GM10266 (cell line): Measurements from ENCODE around the gene ADCYAP1R1.

Experiments used
- DNase-seq: peaks from one replicate; pipeline ENCODE4 v3.0.0; 2012; ENCODE audit errors: extremely low spot score
- CTCF ChIP-seq: IDR thresholded peaks from 2 replicates; pipeline ENCODE4 v1.5.1; 2012; ENCODE audit warnings: mild to moderate bottlenecking, low read depth; ENCODE audit not compliant: control insufficient read depth, insufficient read depth; ENCODE audit errors: missing control alignments

ADCYAP1R1 gene

GRCh38 chr7:31017032-31017675 lies 35.0 kb upstream of the ADCYAP1R1 start:
- no peak for DNase-seq
- TF ChIP-seq CTCF, result no peak

- TF ChIP-seq CTCF, result no peak
- no peak for DNase-seq
These were observed 34.4 kb upstream of the ADCYAP1R1 start for GRCh38 chr7:31017721-31018120.

GRCh38 chr7:31019509-31019908 lies 32.6 kb upstream of the ADCYAP1R1 start:
- no peak for TF ChIP-seq CTCF
- DNase-seq, result no peak

DNA sequence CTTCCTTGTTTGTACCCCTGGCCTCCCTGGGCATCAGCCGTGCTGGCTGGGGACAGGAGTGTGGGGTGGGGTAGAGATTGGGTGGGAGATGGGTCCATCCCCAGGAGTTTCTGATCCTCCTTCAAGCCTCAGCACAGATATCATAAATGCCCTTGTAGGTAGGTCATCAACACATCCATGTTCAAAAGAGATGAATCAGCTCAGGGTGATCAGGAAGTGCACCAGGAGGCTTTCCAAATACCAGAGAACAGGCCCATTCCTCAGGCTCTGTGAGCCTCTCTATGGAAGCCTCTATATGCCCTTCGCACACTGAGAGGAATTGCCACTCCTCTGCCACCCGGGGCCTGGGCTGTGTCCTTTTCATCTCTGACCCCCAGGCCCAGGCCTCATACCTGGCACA lies 31.9 kb upstream of the ADCYAP1R1 start:
- no peak for DNase-seq
- no peak for TF ChIP-seq CTCF

GRCh38 chr7:31020652-31021051 lies 31.5 kb upstream of the ADCYAP1R1 start:
- no peak for TF ChIP-seq CTCF
- DNase-seq, result no peak

DNA sequence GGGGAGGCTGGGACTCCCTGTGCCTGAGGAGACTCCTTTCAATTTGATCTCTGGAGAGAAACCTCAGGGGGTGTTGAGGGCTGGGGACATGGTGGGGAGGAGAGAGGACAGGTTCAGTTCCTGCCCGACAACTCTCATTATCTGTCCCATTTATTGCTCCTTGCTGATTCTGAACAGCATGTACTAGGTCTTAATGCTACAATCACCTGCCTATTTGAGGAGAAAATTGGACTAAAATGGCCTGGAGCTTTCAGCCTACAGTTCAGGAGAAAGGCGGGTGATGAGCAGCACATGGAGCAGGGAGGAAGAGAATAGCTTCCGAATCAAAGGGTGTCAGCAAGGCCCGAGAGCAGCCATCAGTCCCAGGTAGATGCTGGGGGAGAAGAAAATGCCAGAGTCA lies 30.0 kb upstream of the ADCYAP1R1 start:
- DNase-seq, result no peak
- no peak for TF ChIP-seq CTCF

GRCh38 chr7:31022726-31023125 lies 29.4 kb upstream of the ADCYAP1R1 start:
- TF ChIP-seq CTCF, result no peak
- DNase-seq, result no peak
